ENCODE measurements around the gene C11orf16. TPM values are rescaled to one million over a fixed set of nuclear protein-coding genes. Genes with fewer than 3 reads are reported as not detected.

Gene C11orf16
- total and polyA plus RNA-seq, 2 of the 8 experiments (the other 6 are each of a cell fraction or from before 2014, with no cell fraction given) = 0.08 TPM; not detected in 1

DNA sequence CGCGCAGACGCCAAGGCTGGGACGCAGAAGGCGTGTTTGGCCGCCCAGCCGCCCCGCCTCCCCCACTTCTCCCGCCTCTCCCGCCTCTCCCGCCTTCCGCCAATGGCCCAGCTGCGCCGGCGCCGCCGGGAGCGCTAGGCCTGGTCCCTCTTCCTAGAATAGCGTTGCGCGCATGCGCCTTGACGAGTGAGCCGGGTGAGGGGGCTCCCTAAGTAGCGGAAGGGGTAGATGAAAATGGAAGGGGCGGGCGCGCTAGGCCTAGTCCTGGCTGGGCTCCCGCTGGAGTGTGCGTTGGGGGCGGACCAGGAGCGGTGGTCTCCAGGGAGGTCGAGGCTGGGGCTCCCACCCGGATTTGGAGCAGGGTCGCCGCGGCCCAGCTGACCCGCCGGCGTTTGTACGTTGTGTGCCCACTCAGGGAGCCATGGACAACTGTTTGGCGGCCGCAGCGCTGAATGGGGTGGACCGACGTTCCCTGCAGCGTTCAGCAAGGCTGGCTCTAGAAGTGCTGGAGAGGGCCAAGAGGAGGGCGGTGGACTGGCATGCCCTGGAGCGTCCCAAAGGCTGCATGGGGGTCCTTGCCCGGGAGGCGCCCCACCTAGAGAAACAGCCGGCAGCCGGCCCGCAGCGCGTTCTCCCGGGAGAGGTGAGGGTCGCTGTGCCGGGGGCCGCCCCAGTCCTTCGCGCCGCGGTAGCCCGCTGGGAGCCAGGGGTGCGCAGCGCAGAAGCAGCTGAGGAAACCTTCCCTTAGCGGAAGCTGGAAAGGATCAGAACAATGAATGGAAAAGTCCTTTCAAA is 21.5 kb downstream of the C11orf16 start, which contains the start of gene AKIP1 (continued):
- TF ChIP-seq CHD7 (IDR thresholded peaks at IDR 0.05; ENCODE audit: insufficient replicate concordance, low read length) (no peak), CTBP2 (IDR thresholded peaks at IDR 0.05; ENCODE audit: borderline replicate concordance, insufficient read depth, insufficient read length, low read length) (no peak), SIN3A (conservative IDR thresholded peaks at IDR 0.05 in 1 of 2, IDR thresholded peaks at IDR 0.05 in 1 of 2; ENCODE audit: low read depth in 1 of 2, low read length in 2 of 2) (peak in 1 of 2 experiments; percentile 57; a peak in 2 of 4 replicates), RXRA (IDR thresholded peaks at IDR 0.05; ENCODE audit: insufficient read depth, low read depth, low read length) (no peak), SRF (IDR thresholded peaks at IDR 0.05; ENCODE audit: low read depth, low read length) (no peak), PHF8 (conservative IDR thresholded peaks at IDR 0.05; ENCODE audit: low read depth, low read length) (peak; percentile 54; the same call in 1 of the 2 replicates), TAF1 (IDR thresholded peaks at IDR 0.05; ENCODE audit: low read depth, low read length) (peak; percentile 59; the same call in 1 of the 2 replicates)
- TF ChIP-seq, protein P1, sequence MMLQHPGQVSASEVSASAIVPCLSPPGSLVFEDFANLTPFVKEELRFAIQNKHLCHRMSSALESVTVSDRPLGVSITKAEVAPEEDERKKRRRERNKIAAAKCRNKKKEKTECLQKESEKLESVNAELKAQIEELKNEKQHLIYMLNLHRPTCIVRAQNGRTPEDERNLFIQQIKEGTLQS (IDR thresholded peaks at IDR 0.05; ENCODE audit: insufficient read depth, low read depth, low read length) = no peak
